ENCODE data around the gene ADK.
"Not testable (repeated sequence)": the region's sequence is repeated elsewhere in the genome, so short reads cannot be mapped to it uniquely, and the experiment has no call there.

The ADK gene

GRCh38 chr10:74502963-74503608, 352.1 kb downstream of the ADK start:
- peak; percentile 73 for DNase-seq

GRCh38 chr10:74507951-74508350, 356.9 kb downstream of the ADK start:
- DNase-seq, result no peak

GRCh38 chr10:74510594-74510993, 359.6 kb downstream of the ADK start:
- no peak for DNase-seq

- DNase-seq, result no peak
Observed at GRCh38 chr10:74511051-74511450, 360.0 kb downstream of the ADK start.

- no peak for DNase-seq
Observed at GRCh38 chr10:74514322-74514721, 363.3 kb downstream of the ADK start.

- DNase-seq, result peak; percentile 5
Observed at GRCh38 chr10:74518061-74518460, 367.0 kb downstream of the ADK start.

GRCh38 chr10:74521526-74521925, 370.5 kb downstream of the ADK start:
- no peak for DNase-seq

- DNase-seq, result no peak
Observed at GRCh38 chr10:74523199-74523598, 372.2 kb downstream of the ADK start.

- DNase-seq, result no peak
Observed at GRCh38 chr10:74525885-74526284, 374.9 kb downstream of the ADK start.

GRCh38 chr10:74527611-74528010, 376.6 kb downstream of the ADK start:
- DNase-seq, result not testable (repeated sequence)

- no peak for DNase-seq
Observed at GRCh38 chr10:74529205-74529604, 378.2 kb downstream of the ADK start.

GRCh38 chr10:74530981-74531380, 380.0 kb downstream of the ADK start:
- no peak for DNase-seq

GRCh38 chr10:74539317-74539716, 388.3 kb downstream of the ADK start:
- DNase-seq, result no peak

- DNase-seq, result no peak
Observed at GRCh38 chr10:74541375-74541774, 390.4 kb downstream of the ADK start.

GRCh38 chr10:74542077-74542476, 391.1 kb downstream of the ADK start:
- no peak for DNase-seq

- no peak for DNase-seq
Observed at GRCh38 chr10:74543276-74543675, 392.3 kb downstream of the ADK start.

- no peak for DNase-seq
Observed at GRCh38 chr10:74544106-74544505, 393.1 kb downstream of the ADK start.

- peak; percentile 31 for DNase-seq
Observed at GRCh38 chr10:74548676-74549075, 397.7 kb downstream of the ADK start.

GRCh38 chr10:74556072-74556705, 405.2 kb downstream of the ADK start:
- no peak for DNase-seq

- DNase-seq, result no peak
Observed at GRCh38 chr10:74557098-74557497, 406.1 kb downstream of the ADK start.

- no peak for DNase-seq
Observed at GRCh38 chr10:74558403-74558802, 407.4 kb downstream of the ADK start.

- no peak for DNase-seq
Observed at GRCh38 chr10:74558897-74559296, 407.9 kb downstream of the ADK start.

GRCh38 chr10:74568896-74569295, 417.9 kb downstream of the ADK start:
- DNase-seq, result not testable (repeated sequence)

- not testable (repeated sequence) for DNase-seq
Observed at GRCh38 chr10:74573497-74573896, 422.5 kb downstream of the ADK start.

- no peak for DNase-seq
Observed at GRCh38 chr10:74575191-74575720, 424.2 kb downstream of the ADK start.
